Mononuclear cell (primary cell): ENCODE data around the gene HAPLN2. TPM values are rescaled to one million over a fixed set of nuclear protein-coding genes. Genes with fewer than 3 reads are reported as not detected.
A peak's percentile ranks its signal among the peaks of the same experiment; 100 is the strongest.
"Not testable (repeated sequence)": the region's sequence is repeated elsewhere in the genome, so short reads cannot be mapped to it uniquely, and the experiment has no call there.

Experiments used
- H3K27me3 ChIP-seq: 2 replicates; pipeline ENCODE4 v1.6.0; 2011; ENCODE audit warnings: low read length, control low read depth; ENCODE audit not compliant: insufficient read depth
- H3K4me1 ChIP-seq: 2 replicates; pipeline ENCODE4 v1.5.1; 2011; ENCODE audit warnings: mild to moderate bottlenecking, low read length, control low read depth; ENCODE audit not compliant: insufficient read depth
- H3K4me3 ChIP-seq: 2 replicates; pipeline ENCODE4 v1.5.1; 2011; ENCODE audit warnings: mild to moderate bottlenecking, low read length, moderate library complexity
- H3K9me3 ChIP-seq: 2 replicates; pipeline ENCODE4 v1.5.1; 2011; ENCODE audit warnings: low read depth, mild to moderate bottlenecking, control low read depth, low read length
- total RNA-seq: library from RNA; depleted of rRNA; stranded (reverse); fragments of >200 nt; gene quantifications from one replicate; pipeline ENCODE4 v1.2.3, GENCODE V29; 2012

Gene HAPLN2
- total RNA-seq, 1 donor: 0.21 TPM

DNA sequence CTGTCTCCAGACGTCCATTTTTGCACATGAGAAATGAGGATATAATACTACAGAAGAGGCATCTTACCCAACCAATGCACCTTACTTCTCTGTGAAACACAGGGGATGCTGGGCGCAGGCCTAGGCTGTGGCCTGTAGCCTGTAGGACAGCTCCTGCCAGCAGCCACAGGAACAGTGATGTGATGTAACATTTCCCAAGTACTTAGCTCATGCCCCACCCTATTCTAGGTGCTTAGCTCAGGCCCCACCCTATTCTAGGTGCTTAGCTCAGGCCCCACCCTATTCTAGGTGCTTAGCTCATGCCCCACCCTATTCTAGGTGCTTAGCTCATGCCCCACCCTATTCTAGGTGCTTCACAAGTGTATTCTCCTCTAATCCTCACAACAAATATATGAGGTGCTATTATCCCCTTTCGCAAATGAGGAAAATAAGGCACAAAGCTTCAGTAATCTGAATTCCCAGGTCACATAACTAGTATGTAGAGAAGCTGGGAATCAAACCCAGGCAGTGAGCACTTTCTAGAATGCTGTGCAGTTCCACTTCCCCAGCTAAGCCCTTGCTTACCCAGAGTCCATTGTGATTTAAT is 32.2 kb upstream of the HAPLN2 start:
- Histone ChIP-seq H3K4me1 (peaks cover 34% of the 10 kb centered on the region), H3K9me3 (no peaks in the 10 kb centered on the region), H3K4me3 (no peak overlapping the region), H3K27me3 (no peaks in the 10 kb centered on the region)

DNA sequence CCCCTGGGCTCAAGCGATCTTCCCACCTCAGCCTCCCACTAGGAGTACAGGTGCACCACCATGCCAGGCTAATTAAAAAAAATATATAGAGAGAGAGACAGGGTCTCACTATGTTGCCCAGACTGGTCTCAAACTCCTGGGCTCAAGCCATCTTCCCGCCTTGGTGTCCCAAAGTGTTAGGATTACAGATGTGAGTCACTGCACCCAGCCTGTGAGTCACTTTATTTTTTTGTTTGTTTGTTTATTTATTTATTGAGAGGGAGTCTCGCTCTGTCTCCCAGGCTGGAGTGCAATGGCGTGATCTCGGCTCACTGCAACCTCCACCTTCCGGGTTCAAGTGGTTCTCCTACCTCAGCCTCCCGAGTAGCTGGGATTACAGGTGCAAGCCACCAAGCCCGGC is 31.3 kb upstream of the HAPLN2 start:
- H3K4me3 ChIP-seq, H3K9me3 ChIP-seq, H3K27me3 ChIP-seq: not testable (repeated sequence)
- H3K4me1 ChIP-seq: peaks cover 33% of the 10 kb centered on the region

GRCh38 chr1:156589546-156589945 is 29.7 kb upstream of the HAPLN2 start:
- no peak overlapping the region for H3K4me3 ChIP-seq
- H3K9me3 ChIP-seq: no peaks in the 10 kb centered on the region
- no peaks in the 10 kb centered on the region for H3K27me3 ChIP-seq
- peaks cover 18% of the 10 kb centered on the region for H3K4me1 ChIP-seq

DNA sequence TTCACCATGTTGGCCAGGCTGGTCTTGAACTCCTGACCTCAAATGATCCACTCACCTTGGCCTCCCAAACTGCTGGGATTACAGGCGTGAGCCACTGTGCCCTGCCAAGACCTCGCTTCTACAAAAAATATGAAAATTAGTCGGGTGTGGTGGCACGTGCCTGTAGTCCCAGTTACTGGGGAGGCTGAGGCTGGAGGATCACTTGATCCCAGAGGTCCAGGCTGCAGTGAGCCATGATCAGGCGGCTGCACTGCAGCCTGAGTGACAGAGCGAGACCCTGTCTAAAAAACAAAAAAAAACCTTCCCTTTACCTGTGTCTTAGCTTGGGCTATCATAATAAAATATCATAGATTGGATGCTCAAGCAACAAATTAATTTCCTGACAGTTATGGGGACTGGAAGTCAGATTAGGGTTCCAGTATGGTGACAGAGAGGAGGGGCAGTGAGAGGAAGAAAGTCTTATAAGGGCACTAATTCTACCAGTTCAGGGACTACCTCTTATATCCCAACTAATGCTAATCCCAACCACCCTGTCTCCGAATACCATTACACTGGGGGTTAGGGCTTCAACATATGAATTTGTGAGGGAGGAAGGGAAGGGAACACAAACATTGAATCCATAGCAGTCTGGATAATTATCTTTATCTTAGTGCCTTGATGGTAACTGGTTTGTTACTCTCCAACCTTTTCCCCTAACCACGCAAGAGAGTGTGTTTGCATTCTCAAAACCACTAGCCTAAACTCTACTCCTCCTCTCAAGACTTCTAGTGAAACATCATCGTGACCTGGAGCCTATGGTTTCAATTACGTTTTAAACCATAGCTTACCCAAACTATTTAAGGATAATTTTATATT is 28.7 kb upstream of the HAPLN2 start:
- Histone ChIP-seq H3K4me3 (no peak overlapping the region), H3K27me3 (no peaks in the 10 kb centered on the region), H3K9me3 (no peaks in the 10 kb centered on the region), H3K4me1 (peaks cover 18% of the 10 kb centered on the region)

- peaks cover 18% of the 10 kb centered on the region for H3K4me1 ChIP-seq
- H3K27me3 ChIP-seq: no peaks in the 10 kb centered on the region
- peak overlapping the region; percentile 59 for H3K4me3 ChIP-seq
- H3K9me3 ChIP-seq: no peaks in the 10 kb centered on the region
Observed at GRCh38 chr1:156591181-156591431, 28.1 kb upstream of the HAPLN2 start.

DNA sequence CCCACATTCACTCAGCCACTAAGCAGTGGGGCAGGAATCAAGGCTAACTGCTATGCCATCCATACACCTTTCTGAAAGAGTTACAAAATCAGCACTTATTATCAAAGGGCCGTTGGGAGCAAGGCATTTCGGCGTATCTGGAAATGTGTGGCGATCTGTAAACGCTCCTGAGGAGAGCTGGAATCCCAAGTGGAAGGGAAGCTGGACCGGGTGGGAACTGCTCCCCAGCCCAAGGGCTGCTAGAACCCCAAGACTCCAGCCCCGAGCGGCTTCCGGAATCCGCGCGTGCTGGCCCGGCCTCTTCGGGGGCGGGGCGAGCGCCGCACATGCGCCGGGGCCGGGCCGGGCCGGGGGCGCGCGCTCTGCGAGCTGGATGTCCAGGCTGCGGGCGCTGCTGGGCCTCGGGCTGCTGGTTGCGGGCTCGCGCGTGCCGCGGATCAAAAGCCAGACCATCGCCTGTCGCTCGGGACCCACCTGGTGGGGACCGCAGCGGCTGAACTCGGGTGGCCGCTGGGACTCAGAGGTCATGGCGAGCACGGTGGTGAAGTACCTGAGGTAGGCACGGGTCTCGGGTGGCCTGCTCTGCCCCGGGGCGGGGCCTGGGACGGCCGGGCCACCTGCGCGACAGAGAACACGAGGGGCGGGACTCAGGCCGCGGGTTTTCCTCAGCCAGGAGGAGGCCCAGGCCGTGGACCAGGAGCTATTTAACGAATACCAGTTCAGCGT is 27.6 kb upstream of the HAPLN2 start, which contains the start of gene NAXE:
Gene NAXE (plus strand): TSS at position 345 of the 726 bp plus-strand sequence. CDS start 29 bp downstream, at position 374.
- H3K27me3 ChIP-seq: no peaks in the 10 kb centered on the region
- H3K4me3 ChIP-seq: peak within 1 kb of the TSS; percentile 59

DNA sequence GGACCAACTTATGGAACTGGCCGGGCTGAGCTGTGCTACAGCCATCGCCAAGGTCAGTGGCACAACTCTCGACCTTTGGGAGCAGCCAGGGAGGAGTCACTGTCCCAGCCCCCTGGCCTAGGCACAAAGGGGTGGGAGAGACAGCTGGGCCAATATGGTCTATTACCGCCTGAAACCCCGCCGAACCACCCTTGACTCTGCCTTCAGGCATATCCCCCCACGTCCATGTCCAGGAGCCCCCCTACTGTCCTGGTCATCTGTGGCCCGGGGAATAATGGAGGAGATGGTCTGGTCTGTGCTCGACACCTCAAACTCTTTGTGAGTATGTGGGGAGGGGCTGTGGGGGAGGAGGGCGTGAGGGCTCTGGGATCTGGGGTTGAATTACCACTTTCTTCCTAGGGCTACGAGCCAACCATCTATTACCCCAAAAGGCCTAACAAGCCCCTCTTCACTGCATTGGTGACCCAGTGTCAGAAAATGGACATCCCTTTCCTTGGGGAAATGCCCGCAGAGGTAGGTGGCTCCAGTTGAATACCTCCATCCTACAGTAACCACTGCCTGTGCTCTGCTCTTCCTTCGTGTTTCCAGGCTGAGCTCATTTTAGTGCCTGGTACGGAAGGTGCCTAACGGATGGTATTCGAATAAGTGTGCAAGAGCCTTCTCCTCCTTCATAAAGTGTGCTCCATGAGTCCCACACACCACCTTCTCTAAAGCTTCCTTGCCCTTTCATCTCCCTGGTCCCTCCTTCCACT is 26.9 kb upstream of the HAPLN2 start:
- Histone ChIP-seq H3K4me3 (peak overlapping the region; percentile 59), H3K4me1 (peaks cover 18% of the 10 kb centered on the region), H3K27me3 (no peaks in the 10 kb centered on the region), H3K9me3 (no peaks in the 10 kb centered on the region)

More for the DNA sequence above, 27.6 kb upstream of the HAPLN2 start, which contains the start of gene NAXE:
- no peaks in the 10 kb centered on the region for H3K9me3 ChIP-seq
- H3K4me1 ChIP-seq: peaks cover 18% of the 10 kb centered on the region

GRCh38 chr1:156592910-156593660 is 26.1 kb upstream of the HAPLN2 start:
- Histone ChIP-seq H3K9me3 (no peaks in the 10 kb centered on the region), H3K4me1 (peaks cover 18% of the 10 kb centered on the region), H3K27me3 (no peaks in the 10 kb centered on the region), H3K4me3 (no peak overlapping the region)

DNA sequence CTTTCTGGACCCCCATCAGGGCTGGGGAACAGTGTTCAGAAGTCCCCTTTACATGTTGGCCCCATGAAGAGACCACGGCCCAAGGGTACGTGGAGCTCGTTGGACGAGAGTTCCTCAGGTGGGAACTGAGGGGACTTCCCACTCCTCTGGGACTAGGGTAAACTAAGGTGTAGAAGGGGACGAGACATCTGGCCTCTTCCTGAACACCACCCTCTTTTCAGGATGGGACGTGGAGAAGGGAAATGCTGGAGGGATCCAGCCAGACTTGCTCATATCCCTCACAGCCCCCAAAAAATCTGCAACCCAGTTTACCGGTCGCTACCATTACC is 25.6 kb upstream of the HAPLN2 start:
- H3K9me3 ChIP-seq: no peaks in the 10 kb centered on the region

GRCh38 chr1:156594190-156594589 is 25.0 kb upstream of the HAPLN2 start:
- H3K27me3 ChIP-seq: no peaks in the 10 kb centered on the region
- H3K9me3 ChIP-seq: no peaks in the 10 kb centered on the region
- H3K4me3 ChIP-seq: no peak overlapping the region
- peaks cover 18% of the 10 kb centered on the region for H3K4me1 ChIP-seq

More for the DNA sequence above, 25.6 kb upstream of the HAPLN2 start:
- peaks cover 18% of the 10 kb centered on the region for H3K4me1 ChIP-seq
- H3K4me3 ChIP-seq: no peak overlapping the region
- no peaks in the 10 kb centered on the region for H3K27me3 ChIP-seq

DNA sequence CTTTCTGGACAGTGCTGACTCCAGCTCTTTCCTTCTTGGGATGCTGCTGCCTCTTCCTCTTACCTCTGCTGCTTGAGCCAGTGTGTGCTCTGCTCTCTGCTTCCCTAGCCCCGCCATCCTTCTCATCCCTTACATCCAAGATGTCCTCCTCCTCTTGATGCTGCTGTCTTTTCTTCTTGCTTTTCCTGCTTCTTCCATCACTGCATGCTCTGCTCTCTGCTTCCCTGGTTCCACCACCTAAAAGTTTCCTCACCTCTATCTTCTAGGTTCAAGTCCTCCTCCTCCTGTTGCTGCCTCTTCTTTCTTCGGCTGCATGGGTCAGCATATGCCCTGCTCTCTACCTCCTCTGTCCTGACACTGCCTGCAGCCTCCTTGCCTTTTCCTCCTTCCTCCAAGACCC is 24.2 kb upstream of the HAPLN2 start:
- H3K4me1 ChIP-seq: peaks cover 21% of the 10 kb centered on the region
- no peak overlapping the region for H3K4me3 ChIP-seq
- no peaks in the 10 kb centered on the region for H3K27me3 ChIP-seq

GRCh38 chr1:156596426-156596825 is 22.8 kb upstream of the HAPLN2 start:
- Histone ChIP-seq H3K9me3 (no peaks in the 10 kb centered on the region), H3K4me3 (no peak overlapping the region), H3K4me1 (peaks cover 23% of the 10 kb centered on the region), H3K27me3 (no peaks in the 10 kb centered on the region)

More for the DNA sequence above, 24.2 kb upstream of the HAPLN2 start:
- no peaks in the 10 kb centered on the region for H3K9me3 ChIP-seq

DNA sequence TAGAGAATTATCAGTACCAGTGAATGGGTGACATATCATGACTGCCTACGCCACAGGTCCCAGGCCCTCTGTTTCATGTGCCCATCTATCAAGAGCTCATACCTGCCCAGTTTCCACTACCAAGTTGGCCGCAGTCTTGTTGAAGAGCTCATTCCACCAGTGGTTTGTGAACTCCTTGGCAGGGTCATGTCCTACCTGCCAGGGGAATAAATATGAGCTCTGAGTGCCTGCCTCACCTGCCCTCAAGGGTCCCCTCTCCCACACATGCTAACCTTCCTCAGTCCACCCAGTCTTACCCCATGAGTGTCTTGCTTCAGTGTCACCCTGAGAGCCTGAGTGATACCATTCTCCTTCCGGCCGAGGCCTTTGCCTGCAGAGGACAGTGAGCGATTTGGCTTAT is 21.1 kb upstream of the HAPLN2 start:
- Histone ChIP-seq H3K4me3 (no peak overlapping the region), H3K9me3 (no peaks in the 10 kb centered on the region), H3K27me3 (no peaks in the 10 kb centered on the region), H3K4me1 (peaks cover 24% of the 10 kb centered on the region)

- Histone ChIP-seq H3K9me3 (no peaks in the 10 kb centered on the region), H3K27me3 (no peaks in the 10 kb centered on the region), H3K4me1 (peaks cover 24% of the 10 kb centered on the region), H3K4me3 (no peak overlapping the region)
Observed at GRCh38 chr1:156598731-156599432, 20.3 kb upstream of the HAPLN2 start.
